Hepatocyte (in vitro differentiated cells): Measurements from ENCODE around the gene CALD1. TPM values are rescaled to one million over a fixed set of nuclear protein-coding genes. Genes with fewer than 3 reads are reported as not detected.

Source experiments
- DNase-seq: peaks from one replicate; pipeline ENCODE4 v3.0.0-alpha.2; 2016; ENCODE audit warnings: low spot score
- H2AFZ ChIP-seq: fragments of 200-600 bp; sonication (generic); 2 replicates; pipeline ENCODE4 v1.6.0; 2016; ENCODE audit warnings: antibody characterized with exemption, mild to moderate bottlenecking
- H3K27ac ChIP-seq: fragments of 200-600 bp; sonication (generic); 2 replicates; pipeline ENCODE4 v1.5.1; 2016; ENCODE audit warnings: mild to moderate bottlenecking
- H3K27me3 ChIP-seq: fragments of 200-600 bp; sonication (generic); 2 replicates; pipeline ENCODE4 v1.6.1; 2016
- H3K36me3 ChIP-seq: fragments of 200-600 bp; sonication (generic); replicated peaks from 2 replicates; pipeline ENCODE4 v1.5.1; 2016; ENCODE audit warnings: low read depth; ENCODE audit not compliant: insufficient read depth
- H3K4me1 ChIP-seq: fragments of 200-600 bp; sonication (generic); 2 replicates; pipeline ENCODE4 v1.5.1; 2016; ENCODE audit warnings: mild to moderate bottlenecking, moderate library complexity; ENCODE audit not compliant: insufficient read depth
- H3K4me2 ChIP-seq: fragments of 200-600 bp; sonication (generic); 2 replicates; pipeline ENCODE4 v1.6.0; 2016
- H3K4me3 ChIP-seq: fragments of 200-600 bp; sonication (generic); 2 replicates; pipeline ENCODE4 v1.5.1; 2016; ENCODE audit warnings: mild to moderate bottlenecking
- H3K79me2 ChIP-seq: fragments of 200-600 bp; sonication (generic); 2 replicates; pipeline ENCODE4 v1.6.0; 2017; ENCODE audit warnings: mild to moderate bottlenecking
- H3K9me2 ChIP-seq: fragments of 200-600 bp; sonication (generic); replicated peaks from 2 replicates; pipeline ENCODE4 v1.6.0; 2017; ENCODE audit warnings: mild to moderate bottlenecking; ENCODE audit not compliant: insufficient read depth
- H3K9me3 ChIP-seq: fragments of 200-600 bp; sonication (generic); 2 replicates; pipeline ENCODE4 v1.5.1; 2016; ENCODE audit warnings: low read depth, mild to moderate bottlenecking
- H4K20me1 ChIP-seq: fragments of 200-600 bp; sonication (generic); 2 replicates; pipeline ENCODE4 v1.6.0; 2016; ENCODE audit warnings: mild to moderate bottlenecking; ENCODE audit not compliant: insufficient read depth, poor library complexity, severe bottlenecking
- CTCF ChIP-seq: fragments of 200-600 bp; sonication (generic); IDR thresholded peaks from 2 replicates; pipeline ENCODE4 v1.5.1; 2016; ENCODE audit warnings: antibody characterized with exemption, mild to moderate bottlenecking; ENCODE audit not compliant: poor library complexity
- EZH2 ChIP-seq: fragments of 200-600 bp; sonication (generic); IDR thresholded peaks from 2 replicates; pipeline ENCODE4 v1.6.1; 2016; ENCODE audit warnings: antibody characterized with exemption, mild to moderate bottlenecking, borderline replicate concordance
- EZH2phosphoT487 ChIP-seq: fragments of 200-600 bp; sonication (generic); IDR thresholded peaks from one replicate; pipeline ENCODE4 v1.6.1; 2018; ENCODE audit warnings: antibody characterized with exemption, mild to moderate bottlenecking, low read depth, moderate library complexity; ENCODE audit not compliant: unreplicated experiment, severe bottlenecking
- WGBS: methylation state at CpG from one replicate; pipeline ENCODE4 v1.1.6; 2016; ENCODE audit warnings: low lambda C conversion rate; ENCODE audit errors: missing lambda C conversion rate; 5-methylcytosine and 5-hydroxymethylcytosine counted together
- polyA plus RNA-seq: library from polyadenylated mRNA; unstranded; fragments of >200 nt; fragmentation: Nextera tagmentation; extraction: Ambion mirVana; gene quantifications from 2 replicates; pipeline ENCODE4 v1.2.1, GENCODE V29; 2016
- total RNA-seq: library from RNA; depleted of rRNA; stranded (reverse); fragments of >200 nt; gene quantifications from 2 replicates; pipeline ENCODE4 v1.2.3, GENCODE V29; 2014

The CALD1 gene
- total and polyA plus RNA-seq, 2 experiments from 2014 or later, result 207 to 333 TPM

- peaks cover 6% of the 10 kb centered on the region for H4K20me1 ChIP-seq
- no peak overlapping the region for H2AFZ ChIP-seq
- no peak for DNase-seq
- H3K79me2 ChIP-seq, result peaks cover 76% of the 10 kb centered on the region
- H3K27ac ChIP-seq, result peak overlapping the region; percentile 19
- H3K4me3 ChIP-seq, result no peak overlapping the region
- WGBS, result 82% methylated on average over 2 of the region's 2 CpGs
- H3K4me1 ChIP-seq, result no peaks in the 10 kb centered on the region
- no peaks in the 10 kb centered on the region for H3K36me3 ChIP-seq
- no peaks in the 10 kb centered on the region for H3K27me3 ChIP-seq
- H3K9me2 ChIP-seq, result no peaks in the 10 kb centered on the region
- TF ChIP-seq EZH2phosphoT487 (no peak), EZH2 (no peak)
- no peak overlapping the region for H3K4me2 ChIP-seq
- no peaks in the 10 kb centered on the region for H3K9me3 ChIP-seq
Observed at GRCh38 chr7:134828361-134828760, 48.9 kb downstream of the CALD1 start.

GRCh38 chr7:134829380-134829986 is 50.0 kb downstream of the CALD1 start:
- H4K20me1 ChIP-seq, result peaks cover 6% of the 10 kb centered on the region
- H3K4me2 ChIP-seq, result no peak overlapping the region
- TF ChIP-seq CTCF, result no peak
- no peak for TF ChIP-seq EZH2
- no peak for TF ChIP-seq EZH2phosphoT487
- peaks cover 77% of the 10 kb centered on the region for H3K79me2 ChIP-seq
- DNase-seq, result no peak
- H3K9me3 ChIP-seq, result no peaks in the 10 kb centered on the region
- no peak overlapping the region for H3K27ac ChIP-seq
- no peaks in the 10 kb centered on the region for H3K9me2 ChIP-seq
- no peak overlapping the region for H3K4me3 ChIP-seq
- no peak overlapping the region for H2AFZ ChIP-seq
- H3K36me3 ChIP-seq, result no peaks in the 10 kb centered on the region
- H3K27me3 ChIP-seq, result no peaks in the 10 kb centered on the region
- H3K4me1 ChIP-seq, result peaks cover 2% of the 10 kb centered on the region
- 81% methylated on average over 3 of the region's 3 CpGs for WGBS

GRCh38 chr7:134831862-134832261 is 52.4 kb downstream of the CALD1 start:
- Histone ChIP-seq H3K79me2 (peaks cover 59% of the 10 kb centered on the region), H3K27ac (no peak overlapping the region), H3K4me3 (no peak overlapping the region), H3K4me1 (peaks cover 6% of the 10 kb centered on the region), H3K27me3 (no peaks in the 10 kb centered on the region), H3K9me3 (no peaks in the 10 kb centered on the region), H2AFZ (no peak overlapping the region), H4K20me1 (peaks cover 6% of the 10 kb centered on the region), H3K36me3 (no peaks in the 10 kb centered on the region), H3K4me2 (no peak overlapping the region), H3K9me2 (no peaks in the 10 kb centered on the region)
- WGBS, result 77% methylated on average over 15 of the region's 15 CpGs
- TF ChIP-seq EZH2phosphoT487 (no peak), CTCF (no peak), EZH2 (no peak)
- DNase-seq, result no peak

- DNase-seq, result no peak
- Histone ChIP-seq H3K27me3 (no peaks in the 10 kb centered on the region), H3K4me1 (peaks cover 6% of the 10 kb centered on the region), H3K4me3 (no peak overlapping the region), H3K79me2 (peaks cover 55% of the 10 kb centered on the region), H3K4me2 (no peak overlapping the region), H3K9me3 (no peaks in the 10 kb centered on the region), H3K36me3 (no peaks in the 10 kb centered on the region), H2AFZ (no peak overlapping the region), H3K27ac (no peak overlapping the region), H3K9me2 (no peaks in the 10 kb centered on the region), H4K20me1 (peaks cover 6% of the 10 kb centered on the region)
- WGBS, result 83% methylated on average over 3 of the region's 3 CpGs
- no peak for TF ChIP-seq EZH2
- no peak for TF ChIP-seq EZH2phosphoT487
- TF ChIP-seq CTCF, result no peak
Observed at GRCh38 chr7:134832367-134832766, 52.9 kb downstream of the CALD1 start.
